Esophagus muscularis mucosa (tissue), 4 donors: ENCODE data around the gene EIF6. TPM values are rescaled to one million over a fixed set of nuclear protein-coding genes. Genes with fewer than 3 reads are reported as not detected.
A peak's percentile ranks its signal among the peaks of the same experiment; 100 is the strongest.

Experiments
- DNase-seq: peaks from one replicate; pipeline ENCODE4 v3.0.0-alpha.2; 2017; ENCODE audit errors: extremely low spot score
- H3K27ac ChIP-seq, 4 donors: fragments of 200-600 bp; sonication (generic); replicated peaks in 1 of 4; 1 replicate in 3 of 4; 2 replicates in 1 of 4; pipeline ENCODE4 v1.5.1; 2016 to 2019; ENCODE audit warnings: mild to moderate bottlenecking in 1 of 4
- H3K27me3 ChIP-seq, 4 donors: fragments of 200-600 bp; sonication (generic); one replicate each; pipeline versions ENCODE4 v1.5.1 to v1.6.0; 2016 to 2019
- H3K36me3 ChIP-seq, 4 donors: fragments of 200-600 bp; sonication (generic); one replicate each; pipeline ENCODE4 v1.5.1; 2016 to 2019
- H3K4me1 ChIP-seq, 4 donors: fragments of 200-600 bp; sonication (generic); one replicate each; pipeline ENCODE4 v1.5.1; 2016 to 2019
- H3K4me3 ChIP-seq, 4 donors: fragments of 200-600 bp; sonication (generic); 1 replicate in 2 of 4; 2 replicates in 2 of 4; pipeline ENCODE4 v1.5.1; 2016 to 2019; ENCODE audit warnings: mild to moderate bottlenecking in 4 of 4, moderate library complexity in 1 of 4
- H3K9me3 ChIP-seq, 4 donors: fragments of 200-600 bp; sonication (generic); 1 replicate in 3 of 4; 2 replicates in 1 of 4; pipeline ENCODE4 v1.5.1; 2016 to 2019
- EP300 ChIP-seq: sonication (generic); formaldehyde crosslinking; IDR thresholded peaks from one replicate; pipeline ENCODE4 v1.6.1; 2017; ENCODE audit warnings: antibody characterized with exemption
- POLR2A ChIP-seq: fragments of 450-650 bp; IDR thresholded peaks from one replicate; pipeline ENCODE4 v1.6.1; 2017; ENCODE audit warnings: antibody characterized with exemption, moderate library complexity, mild to moderate bottlenecking, low read depth
- POLR2AphosphoS5 ChIP-seq, 2 donors: sonication (generic); formaldehyde crosslinking; IDR thresholded peaks; one replicate each; pipeline ENCODE4 v1.6.1; 2017; ENCODE audit warnings: antibody characterized with exemption in 2 of 2
- WGBS: methylation state at CpG from one replicate; pipeline ENCODE4 v1.1.5; 2018; 5-methylcytosine and 5-hydroxymethylcytosine counted together
- intact Hi-C: fragments of 100-400 bp; cut with DNase I; formaldehyde crosslinking; loops from one replicate; pipeline ENCODE4 v1.15.1; 2023
- total RNA-seq, 4 donors: library from RNA; depleted of rRNA; stranded (reverse); fragments of >200 nt; gene quantifications; one replicate each; pipeline versions ENCODE4 v1.1.0 to v1.2.1, GENCODE V29; 2016
- TF ChIP-seq, protein P1 (sequence below), 3 experiments: fragments of 200-600 bp in 2 of 3; fragments of 450-650 bp in 1 of 3; sonication (generic) in 2 of 3; IDR thresholded peaks; one replicate each; pipeline ENCODE4 v1.5.1; 2017 to 2019; ENCODE audit warnings: antibody characterized with exemption in 3 of 3, mild to moderate bottlenecking in 2 of 3, moderate library complexity in 1 of 3

The EIF6 gene
- total RNA-seq, 4 donors from 2014 or later: 47.8 to 106 (median 85.0) TPM

DNA sequence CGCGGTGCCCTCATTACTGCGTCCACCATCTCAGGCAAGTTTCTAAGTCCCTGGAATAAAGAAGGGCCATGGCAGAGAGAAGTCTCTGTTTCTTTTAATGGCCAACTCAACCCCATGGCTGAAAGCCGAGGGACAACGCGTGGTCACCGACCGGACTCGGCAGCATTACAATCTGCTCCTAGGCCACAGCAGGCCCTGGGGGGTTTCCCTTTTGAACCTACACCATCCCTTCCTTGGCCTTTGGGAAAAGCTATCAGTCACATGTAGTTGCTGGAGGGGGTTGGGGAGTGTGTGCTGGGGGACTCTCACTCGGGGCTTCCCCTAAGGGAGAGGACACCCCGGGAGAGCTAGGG is 18.8 kb upstream of the EIF6 start:
- Histone ChIP-seq H3K36me3 (peaks cover 0 to 12% (median 5%) of the 10 kb centered on the region in 4 donors), H3K27me3 (no peaks in the 10 kb centered on the region), H3K9me3 (no peaks in the 10 kb centered on the region), H3K4me3 (no peak overlapping the region), H3K4me1 (peaks cover 17 to 59% (median 58%) of the 10 kb centered on the region in 4 donors), H3K27ac (peak overlapping the region in 2 of 4 donors; percentile 3 to 22)
- TF ChIP-seq POLR2AphosphoS5 (IDR thresholded peaks at IDR 0.05): no peak
- TF ChIP-seq, protein P1, sequence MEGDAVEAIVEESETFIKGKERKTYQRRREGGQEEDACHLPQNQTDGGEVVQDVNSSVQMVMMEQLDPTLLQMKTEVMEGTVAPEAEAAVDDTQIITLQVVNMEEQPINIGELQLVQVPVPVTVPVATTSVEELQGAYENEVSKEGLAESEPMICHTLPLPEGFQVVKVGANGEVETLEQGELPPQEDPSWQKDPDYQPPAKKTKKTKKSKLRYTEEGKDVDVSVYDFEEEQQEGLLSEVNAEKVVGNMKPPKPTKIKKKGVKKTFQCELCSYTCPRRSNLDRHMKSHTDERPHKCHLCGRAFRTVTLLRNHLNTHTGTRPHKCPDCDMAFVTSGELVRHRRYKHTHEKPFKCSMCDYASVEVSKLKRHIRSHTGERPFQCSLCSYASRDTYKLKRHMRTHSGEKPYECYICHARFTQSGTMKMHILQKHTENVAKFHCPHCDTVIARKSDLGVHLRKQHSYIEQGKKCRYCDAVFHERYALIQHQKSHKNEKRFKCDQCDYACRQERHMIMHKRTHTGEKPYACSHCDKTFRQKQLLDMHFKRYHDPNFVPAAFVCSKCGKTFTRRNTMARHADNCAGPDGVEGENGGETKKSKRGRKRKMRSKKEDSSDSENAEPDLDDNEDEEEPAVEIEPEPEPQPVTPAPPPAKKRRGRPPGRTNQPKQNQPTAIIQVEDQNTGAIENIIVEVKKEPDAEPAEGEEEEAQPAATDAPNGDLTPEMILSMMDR (IDR thresholded peaks at IDR 0.05): no peak
- no peak for TF ChIP-seq EP300
- no peak for TF ChIP-seq POLR2A
- no peak for DNase-seq
- intact Hi-C loops: no loop called here
- 84% methylated on average over 11 of the region's 11 CpGs for WGBS

DNA sequence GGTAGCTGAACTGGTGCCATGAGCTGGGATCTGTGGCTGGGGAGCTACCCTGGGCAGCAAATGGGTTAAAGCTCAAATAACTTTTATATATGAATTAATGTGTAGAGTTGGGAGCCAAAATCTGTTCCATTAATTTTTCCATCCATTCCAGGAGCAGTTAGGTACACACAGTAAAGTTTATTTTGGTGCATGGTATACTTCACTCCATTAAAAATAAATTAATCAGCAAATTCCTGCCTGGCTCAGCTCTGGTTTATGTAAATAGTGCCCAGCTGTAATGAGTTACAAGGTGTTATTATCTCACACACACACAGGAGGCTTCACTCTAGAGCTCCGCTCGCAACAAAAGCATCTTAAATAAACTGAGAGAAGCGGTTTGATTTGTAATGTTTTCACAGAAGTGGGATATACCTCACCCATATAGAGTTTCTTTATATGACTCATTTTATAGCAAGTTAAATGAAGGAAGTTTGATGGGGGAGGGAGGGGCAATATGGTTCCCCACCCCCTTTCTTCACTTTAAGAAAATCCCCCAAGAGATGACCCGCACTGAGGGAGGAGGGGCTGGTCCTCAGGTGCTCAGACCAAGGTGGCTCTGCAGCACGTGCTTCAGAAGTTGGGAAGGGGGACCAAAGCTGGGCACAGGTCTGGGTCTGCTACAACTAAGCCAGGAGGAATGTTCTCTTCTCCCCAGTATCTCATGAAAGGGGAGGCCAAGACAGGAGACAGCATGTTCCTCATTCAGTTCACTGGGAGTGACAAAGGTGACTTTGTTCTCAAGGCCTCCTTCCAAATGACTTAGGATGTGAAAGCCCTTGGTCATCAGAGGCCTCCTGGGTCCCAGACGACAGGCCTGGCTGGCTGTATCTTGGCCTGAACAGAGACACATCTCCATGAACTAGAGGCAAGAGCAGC is 18.1 kb upstream of the EIF6 start:
- TF ChIP-seq, protein P1 (IDR thresholded peaks at IDR 0.05): no peak
- TF ChIP-seq POLR2A (no peak), EP300 (no peak), POLR2AphosphoS5 (IDR thresholded peaks at IDR 0.05) (no peak)
- WGBS: 56% methylated on average over 5 of the region's 6 CpGs
- H3K4me3 ChIP-seq: no peak overlapping the region
- peaks cover 0 to 6% (median 0%) of the 10 kb centered on the region in 4 donors for H3K27me3 ChIP-seq
- peak overlapping the region in 1 of 4 donors; percentile 22 for H3K27ac ChIP-seq
- intact Hi-C loops: no loop called here
- H3K4me1 ChIP-seq: peaks cover 11 to 53% (median 51%) of the 10 kb centered on the region in 4 donors
- no peaks in the 10 kb centered on the region for H3K9me3 ChIP-seq
- H3K36me3 ChIP-seq: peaks cover 0 to 12% (median 5%) of the 10 kb centered on the region in 4 donors
- no peak for DNase-seq

DNA sequence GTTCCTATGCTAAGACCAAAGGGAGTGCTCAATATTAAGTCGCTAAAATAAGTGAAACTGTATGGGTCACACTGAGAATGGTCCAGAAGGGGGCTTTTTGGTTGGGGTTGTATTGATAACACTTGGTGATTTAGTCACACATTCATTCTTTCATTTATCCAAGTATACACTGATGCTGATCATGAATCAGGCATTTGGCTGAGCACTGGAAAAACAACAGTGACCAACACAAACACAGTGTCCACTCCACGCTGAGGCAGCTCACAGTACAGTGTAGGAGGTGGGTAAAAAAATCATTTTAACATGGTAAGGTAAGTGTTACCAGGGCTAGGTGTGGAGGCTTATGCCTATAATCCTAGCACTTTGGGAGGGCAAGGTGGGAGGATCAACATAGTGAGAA is 16.9 kb upstream of the EIF6 start:
- Histone ChIP-seq H3K4me1 (peaks cover 0 to 40% (median 38%) of the 10 kb centered on the region in 4 donors), H3K4me3 (no peak overlapping the region), H3K27ac (no peak overlapping the region), H3K36me3 (peaks cover 0 to 11% (median 5%) of the 10 kb centered on the region in 4 donors), H3K27me3 (peaks cover 0 to 17% (median 0%) of the 10 kb centered on the region in 4 donors), H3K9me3 (no peaks in the 10 kb centered on the region)
- DNase-seq: no peak
- TF ChIP-seq EP300: no peak
- TF ChIP-seq POLR2A: no peak
- no peak for TF ChIP-seq POLR2AphosphoS5 (IDR thresholded peaks at IDR 0.05)
- TF ChIP-seq, protein P1 (IDR thresholded peaks at IDR 0.05): no peak
- intact Hi-C loops: no loop called here
- WGBS: 96% methylated on average over 2 of the region's 2 CpGs

DNA sequence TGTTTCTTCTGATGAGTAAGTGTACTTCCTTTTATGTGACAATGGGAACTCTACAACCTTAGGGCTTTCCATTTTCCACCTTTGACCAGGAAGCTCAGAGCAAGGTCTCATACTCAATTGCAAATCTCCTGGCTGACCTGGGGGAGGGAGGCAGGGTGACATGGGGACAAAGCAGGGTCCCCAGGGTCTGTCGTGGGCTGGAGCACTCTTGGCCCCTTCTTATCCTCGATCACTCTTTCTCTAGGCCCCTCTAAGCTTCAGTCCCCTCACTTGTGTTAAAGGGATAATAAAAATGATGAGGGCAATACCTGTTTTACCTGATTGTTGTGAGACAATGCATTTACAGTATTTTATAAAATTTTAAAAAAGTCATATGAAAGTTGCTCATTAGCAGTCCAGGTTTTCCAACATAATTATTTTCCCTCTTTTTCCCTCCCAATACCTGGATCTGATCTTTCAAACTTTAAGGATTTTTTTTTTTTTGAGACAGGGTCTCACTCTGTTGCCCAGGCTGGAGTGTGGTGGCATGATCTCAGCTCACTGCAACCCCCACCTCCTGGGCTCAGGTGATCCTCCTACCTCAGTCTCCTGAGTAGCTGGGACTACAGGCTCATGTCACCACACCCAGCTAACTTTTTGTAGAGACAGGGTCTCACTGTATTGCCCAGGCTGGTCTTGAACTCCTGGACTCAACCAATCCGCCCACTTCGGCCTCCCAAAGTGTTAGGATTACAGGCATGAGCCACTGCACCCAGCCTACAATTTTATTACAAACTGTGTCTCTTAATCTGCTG is 16.1 kb upstream of the EIF6 start:
- intact Hi-C loops: no loop called here
- Histone ChIP-seq H3K4me1 (peaks cover 0 to 32% (median 31%) of the 10 kb centered on the region in 4 donors), H3K27me3 (peaks cover 0 to 23% (median 0%) of the 10 kb centered on the region in 4 donors), H3K27ac (no peak overlapping the region), H3K36me3 (peaks cover 0 to 7% (median 3%) of the 10 kb centered on the region in 4 donors), H3K4me3 (no peak overlapping the region), H3K9me3 (no peaks in the 10 kb centered on the region)
- TF ChIP-seq EP300: no peak
- no peak for TF ChIP-seq POLR2A
- TF ChIP-seq POLR2AphosphoS5 (IDR thresholded peaks at IDR 0.05): no peak
- TF ChIP-seq, protein P1 (IDR thresholded peaks at IDR 0.05): no peak
- DNase-seq: no peak
- 88% methylated on average over 4 of the region's 4 CpGs for WGBS
